Measurements from ENCODE around the gene SPECC1L.

SPECC1L gene

GRCh38 chr22:24337894-24338645 is 67.4 kb downstream of the SPECC1L start:
- TF ChIP-seq Cebpa-rat (IDR thresholded peaks at IDR 0.05): no peak
- Histone ChIP-seq H3K9ac (no peak overlapping the region), H3K27me3 (no peaks in the 10 kb centered on the region), H3K4me3 (no peak overlapping the region), H4K20me1 (peaks cover 8% of the 10 kb centered on the region; the same call in 1 of the 2 replicates), H3K9me3 (no peaks in the 10 kb centered on the region), H3K4me2 (no peak overlapping the region), H3K27ac (no peak overlapping the region), H3K4me1 (peaks cover 5% of the 10 kb centered on the region; the same call in 1 of the 2 replicates), H3K36me3 (peaks cover 92% of the 10 kb centered on the region)

- Histone ChIP-seq H3K4me2 (no peak overlapping the region), H3K9ac (no peak overlapping the region), H3K27ac (no peak overlapping the region), H3K4me3 (no peak overlapping the region), H3K4me1 (peaks cover 5% of the 10 kb centered on the region; the same call in 1 of the 2 replicates), H4K20me1 (peaks cover 8% of the 10 kb centered on the region; the same call in 1 of the 2 replicates), H3K9me3 (no peaks in the 10 kb centered on the region), H3K36me3 (peaks cover 94% of the 10 kb centered on the region), H3K27me3 (no peaks in the 10 kb centered on the region)
- TF ChIP-seq Cebpa-rat (IDR thresholded peaks at IDR 0.05): no peak
Measured at GRCh38 chr22:24338726-24339451, 68.3 kb downstream of the SPECC1L start.

DNA sequence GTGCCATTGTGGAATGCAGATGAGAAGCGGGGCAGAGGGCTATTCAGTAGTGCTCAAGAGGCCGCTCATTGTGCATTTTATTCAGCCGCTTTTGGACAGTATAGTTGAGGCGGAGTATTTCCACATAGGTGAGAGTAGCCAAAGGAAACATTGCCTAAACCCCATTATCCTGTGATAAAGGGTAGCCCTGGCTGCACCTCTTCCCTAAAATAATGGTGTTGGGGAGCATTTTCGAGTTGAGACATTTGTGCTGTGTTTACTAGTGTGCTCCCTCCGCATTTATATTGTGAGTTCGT is 68.8 kb downstream of the SPECC1L start:
- TF ChIP-seq Cebpa-rat (IDR thresholded peaks at IDR 0.05): no peak
- H3K27me3 ChIP-seq: no peaks in the 10 kb centered on the region
- no peak overlapping the region for H3K27ac ChIP-seq
- H3K4me1 ChIP-seq: peaks cover 5% of the 10 kb centered on the region; the same call in 1 of the 2 replicates
- H3K9me3 ChIP-seq: no peaks in the 10 kb centered on the region
- H3K9ac ChIP-seq: no peak overlapping the region
- H3K4me2 ChIP-seq: no peak overlapping the region
- peaks cover 8% of the 10 kb centered on the region; the same call in 1 of the 2 replicates for H4K20me1 ChIP-seq
- peaks cover 94% of the 10 kb centered on the region for H3K36me3 ChIP-seq
- H3K4me3 ChIP-seq: no peak overlapping the region

DNA sequence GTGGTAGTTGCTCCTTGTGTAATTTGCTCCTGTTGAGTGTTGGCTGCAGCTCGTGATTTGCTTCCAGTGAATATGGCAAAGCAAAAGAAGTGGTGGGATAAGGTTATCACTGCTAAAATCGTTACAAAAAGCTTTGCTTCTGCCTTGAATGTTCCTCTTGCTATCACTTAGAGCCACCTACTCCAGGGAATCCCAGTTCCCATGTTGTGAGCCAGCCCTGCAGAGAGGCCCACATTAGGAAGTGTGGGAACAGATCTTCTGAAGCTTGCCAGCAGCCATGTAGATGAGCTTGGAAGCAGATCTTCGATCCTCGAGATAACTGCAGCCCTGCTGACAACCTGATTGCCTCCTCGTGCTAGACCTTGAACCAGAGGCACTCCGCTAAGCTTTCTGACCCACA is 71.0 kb downstream of the SPECC1L start:
- H3K4me1 ChIP-seq: no peaks in the 10 kb centered on the region
- TF ChIP-seq Cebpa-rat (IDR thresholded peaks at IDR 0.05): no peak
- no peak overlapping the region for H3K4me2 ChIP-seq
- no peak overlapping the region for H3K4me3 ChIP-seq
- peaks cover 92% of the 10 kb centered on the region for H3K36me3 ChIP-seq
- no peak overlapping the region for H3K9ac ChIP-seq
- no peak overlapping the region for H3K27ac ChIP-seq
- H3K9me3 ChIP-seq: no peaks in the 10 kb centered on the region
- peaks cover 15% of the 10 kb centered on the region; the same call in 1 of the 2 replicates for H4K20me1 ChIP-seq
- no peaks in the 10 kb centered on the region for H3K27me3 ChIP-seq

DNA sequence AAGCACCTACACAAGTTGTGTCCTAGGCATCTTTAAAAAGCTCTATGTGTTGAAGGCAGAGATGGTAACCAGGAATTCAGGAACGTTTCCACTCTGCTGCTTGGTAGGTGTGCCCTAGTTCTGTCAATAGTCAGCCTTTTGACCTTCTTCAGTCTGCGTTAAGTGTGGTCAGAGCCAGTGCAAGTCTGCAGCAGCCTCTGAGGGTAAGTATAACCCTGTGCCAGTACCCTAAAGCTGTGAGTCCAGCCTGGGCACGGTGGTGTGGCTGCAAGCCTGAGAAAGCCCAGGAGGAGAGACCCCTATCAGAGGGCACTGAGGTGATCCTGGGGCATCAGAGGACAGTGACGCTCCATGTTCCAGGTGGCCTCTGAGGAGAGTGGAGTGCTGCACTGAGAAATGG is 80.0 kb downstream of the SPECC1L start:
- Histone ChIP-seq H4K20me1 (0 out of 2 replicates have a peak, but pooled peaks cover 6% of the 10 kb centered on the region), H3K9ac (no peak overlapping the region), H3K36me3 (peaks cover 89% of the 10 kb centered on the region), H3K4me1 (no peaks in the 10 kb centered on the region), H3K9me3 (no peaks in the 10 kb centered on the region), H3K4me3 (no peak overlapping the region), H3K4me2 (no peak overlapping the region), H3K27me3 (no peaks in the 10 kb centered on the region), H3K27ac (no peak overlapping the region)
- no peak for TF ChIP-seq Cebpa-rat (IDR thresholded peaks at IDR 0.05)

DNA sequence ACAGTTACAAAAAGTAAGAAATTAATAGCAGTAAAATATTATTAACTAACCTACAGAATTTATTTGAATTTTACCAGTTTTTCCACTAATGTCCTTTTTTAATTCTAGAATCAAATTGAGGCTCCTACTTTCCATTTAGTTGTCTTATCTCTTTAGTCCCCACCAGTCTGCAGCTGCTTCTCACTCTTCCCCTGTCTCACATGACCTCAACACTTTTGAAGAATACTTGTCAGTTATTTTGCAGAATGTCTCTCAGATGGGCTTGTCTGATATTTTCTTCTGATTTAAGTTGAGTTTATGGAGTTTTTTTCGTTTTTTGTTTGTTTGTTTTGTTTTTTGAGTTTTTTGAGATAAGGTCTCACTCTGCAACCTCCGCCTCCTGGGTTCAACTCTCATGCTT is 82.5 kb downstream of the SPECC1L start:
- Histone ChIP-seq H3K4me2 (no peak overlapping the region), H3K4me1 (no peaks in the 10 kb centered on the region), H3K9ac (no peak overlapping the region), H3K27me3 (no peaks in the 10 kb centered on the region), H3K9me3 (no peaks in the 10 kb centered on the region), H4K20me1 (no peaks in the 10 kb centered on the region), H3K4me3 (no peak overlapping the region), H3K27ac (no peak overlapping the region), H3K36me3 (peaks cover 84% of the 10 kb centered on the region)
- TF ChIP-seq Cebpa-rat (IDR thresholded peaks at IDR 0.05): no peak

DNA sequence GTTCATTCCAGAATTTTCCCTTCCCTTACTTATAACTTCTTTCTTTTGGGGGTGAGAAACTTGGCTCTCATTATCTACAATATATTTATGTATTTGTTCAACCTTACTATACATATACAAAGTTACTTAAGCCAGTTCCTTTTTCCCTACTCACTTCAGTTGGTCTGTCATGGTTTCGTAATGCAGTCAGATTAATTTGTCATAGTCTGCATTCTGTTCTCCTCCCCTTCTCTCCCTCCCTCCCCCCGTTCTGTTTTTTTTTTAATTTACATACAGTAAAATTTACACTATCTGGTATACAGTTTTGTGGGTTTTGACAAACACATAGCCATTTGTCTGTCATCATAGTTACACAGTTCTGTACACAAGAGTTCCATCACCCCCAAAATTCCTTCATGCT is 84.9 kb downstream of the SPECC1L start:
- Histone ChIP-seq H3K27ac (no peak overlapping the region), H4K20me1 (no peaks in the 10 kb centered on the region), H3K4me1 (no peaks in the 10 kb centered on the region), H3K4me2 (no peak overlapping the region), H3K9ac (no peak overlapping the region), H3K36me3 (peaks cover 84% of the 10 kb centered on the region), H3K27me3 (no peaks in the 10 kb centered on the region), H3K4me3 (no peak overlapping the region), H3K9me3 (no peaks in the 10 kb centered on the region)
- no peak for TF ChIP-seq Cebpa-rat (IDR thresholded peaks at IDR 0.05)

DNA sequence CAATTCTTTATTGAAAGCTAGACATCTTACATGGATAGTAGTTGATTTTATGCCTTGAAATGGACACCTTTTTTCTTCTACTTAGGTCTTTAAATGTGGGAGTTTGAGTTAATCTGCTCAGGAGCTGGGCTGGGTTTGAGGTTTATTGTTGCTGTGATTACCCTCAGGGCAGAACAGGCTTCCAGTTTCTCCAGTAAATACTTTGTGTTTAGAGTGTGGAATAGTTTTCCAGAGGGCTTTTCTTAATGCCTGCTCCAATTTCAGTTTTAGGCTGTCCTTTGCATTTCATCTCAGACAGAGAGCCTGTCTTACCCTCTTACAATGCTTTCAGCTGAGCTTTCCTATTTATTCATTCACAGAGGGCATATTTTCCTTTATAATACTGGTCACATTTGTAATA is 86.9 kb downstream of the SPECC1L start:
- TF ChIP-seq Cebpa-rat (IDR thresholded peaks at IDR 0.05): no peak
- Histone ChIP-seq H3K27ac (no peak overlapping the region), H3K9ac (no peak overlapping the region), H3K9me3 (no peaks in the 10 kb centered on the region), H4K20me1 (no peaks in the 10 kb centered on the region), H3K4me1 (no peaks in the 10 kb centered on the region), H3K36me3 (peaks cover 90% of the 10 kb centered on the region), H3K27me3 (no peaks in the 10 kb centered on the region), H3K4me2 (no peak overlapping the region), H3K4me3 (no peak overlapping the region)

- Histone ChIP-seq H3K36me3 (peaks cover 94% of the 10 kb centered on the region), H3K4me1 (no peaks in the 10 kb centered on the region), H3K9me3 (no peaks in the 10 kb centered on the region), H3K9ac (no peak overlapping the region), H3K4me2 (no peak overlapping the region), H3K27me3 (no peaks in the 10 kb centered on the region), H3K4me3 (no peak overlapping the region), H4K20me1 (no peaks in the 10 kb centered on the region), H3K27ac (no peak overlapping the region)
- no peak for TF ChIP-seq Cebpa-rat (IDR thresholded peaks at IDR 0.05)
Measured at GRCh38 chr22:24358105-24358836, 87.6 kb downstream of the SPECC1L start.

Data from BLaER1 (cell line).